ENCODE results near the gene PNMA6F.

DNA sequence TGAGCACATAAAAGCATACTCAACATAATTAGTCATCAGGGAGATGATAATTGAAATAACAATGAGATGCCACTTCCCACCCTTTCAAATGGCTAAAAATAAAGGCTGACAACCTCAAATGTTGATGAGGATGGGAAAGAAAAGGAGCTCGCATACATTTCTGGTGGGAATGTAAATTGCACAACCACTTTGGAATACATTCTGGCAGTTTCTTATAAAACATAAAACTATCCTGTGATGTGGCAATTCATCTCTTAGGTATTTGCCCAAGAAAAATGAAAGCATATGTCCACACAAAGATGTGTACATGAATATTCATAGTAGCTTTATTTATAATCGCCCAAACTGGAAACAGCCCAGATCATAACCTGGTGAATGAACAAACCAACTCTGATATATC is 11.7 kb upstream of the PNMA6F start:
- TF ChIP-seq, protein P1, sequence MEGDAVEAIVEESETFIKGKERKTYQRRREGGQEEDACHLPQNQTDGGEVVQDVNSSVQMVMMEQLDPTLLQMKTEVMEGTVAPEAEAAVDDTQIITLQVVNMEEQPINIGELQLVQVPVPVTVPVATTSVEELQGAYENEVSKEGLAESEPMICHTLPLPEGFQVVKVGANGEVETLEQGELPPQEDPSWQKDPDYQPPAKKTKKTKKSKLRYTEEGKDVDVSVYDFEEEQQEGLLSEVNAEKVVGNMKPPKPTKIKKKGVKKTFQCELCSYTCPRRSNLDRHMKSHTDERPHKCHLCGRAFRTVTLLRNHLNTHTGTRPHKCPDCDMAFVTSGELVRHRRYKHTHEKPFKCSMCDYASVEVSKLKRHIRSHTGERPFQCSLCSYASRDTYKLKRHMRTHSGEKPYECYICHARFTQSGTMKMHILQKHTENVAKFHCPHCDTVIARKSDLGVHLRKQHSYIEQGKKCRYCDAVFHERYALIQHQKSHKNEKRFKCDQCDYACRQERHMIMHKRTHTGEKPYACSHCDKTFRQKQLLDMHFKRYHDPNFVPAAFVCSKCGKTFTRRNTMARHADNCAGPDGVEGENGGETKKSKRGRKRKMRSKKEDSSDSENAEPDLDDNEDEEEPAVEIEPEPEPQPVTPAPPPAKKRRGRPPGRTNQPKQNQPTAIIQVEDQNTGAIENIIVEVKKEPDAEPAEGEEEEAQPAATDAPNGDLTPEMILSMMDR (IDR thresholded peaks at IDR 0.05; ENCODE audit: low read length) = no peak
- TF ChIP-seq EZH2phosphoT487 (IDR thresholded peaks at IDR 0.05; ENCODE audit: low read length) (no peak), EZH2 (optimal IDR thresholded peaks at IDR 0.05; ENCODE audit: low read depth, low read length) (no peak)

Data from MM.1S (cell line).